ENCODE measurements around the gene SYNDIG1L.

Gene SYNDIG1L

GRCh38 chr14:74426202-74426582 lies at the start of gene SYNDIG1L:
SYNDIG1L (minus strand) TSS chr14:74426210; CDS start chr14:74409744, 16,466 bp downstream.
- Histone ChIP-seq H3K27me3 (ENCODE audit: control insufficient read depth, insufficient read depth, low read length) (peaks cover 40% of the 10 kb centered on the region), H3K4me3 (ENCODE audit: low read depth, low read length) (peak within 1 kb of the TSS; percentile 59), H3K27ac (ENCODE audit: low read depth, low read length) (no peak within 1 kb of the TSS), H3K9ac (ENCODE audit: low read length) (no peak within 1 kb of the TSS), H3K4me1 (ENCODE audit: control insufficient read depth, insufficient read depth, low read length) (peaks cover 27% of the 10 kb centered on the region), H3K36me3 (ENCODE audit: control insufficient read depth, insufficient read depth, low read length) (no peaks in the 10 kb centered on the region), H3K9me3 (ENCODE audit: control insufficient read depth, insufficient read depth, low read depth, low read length) (no peaks in the 10 kb centered on the region)

DNA sequence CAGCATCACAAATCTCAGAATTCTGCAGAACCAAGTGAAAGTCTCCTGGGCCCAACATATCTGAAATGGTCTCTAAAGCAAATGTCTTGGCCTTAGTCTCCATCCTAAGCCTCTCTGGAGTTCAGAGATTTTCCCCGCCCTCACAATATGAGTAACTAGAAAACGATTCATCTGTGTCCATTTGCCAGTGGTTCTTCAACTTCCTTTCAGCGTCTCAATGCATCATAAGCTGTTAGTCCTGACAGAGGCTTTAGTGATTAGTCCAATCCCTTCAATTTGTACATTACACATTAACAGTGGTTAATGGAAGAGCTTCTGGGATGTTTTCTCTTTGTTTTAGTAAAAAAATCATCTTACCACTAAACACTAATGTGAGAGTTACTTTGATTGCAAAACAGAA lies 49.7 kb upstream of the SYNDIG1L start:
- Histone ChIP-seq H3K27me3 (ENCODE audit: control insufficient read depth, insufficient read depth, low read length) (no peaks in the 10 kb centered on the region), H3K9ac (ENCODE audit: low read length) (no peak overlapping the region), H3K27ac (ENCODE audit: low read depth, low read length) (no peak overlapping the region), H3K9me3 (ENCODE audit: control insufficient read depth, insufficient read depth, low read depth, low read length) (no peaks in the 10 kb centered on the region), H3K4me1 (ENCODE audit: control insufficient read depth, insufficient read depth, low read length) (peaks cover 6% of the 10 kb centered on the region; the same call in 1 of the 2 replicates), H3K4me3 (ENCODE audit: low read depth, low read length) (no peak overlapping the region), H3K36me3 (ENCODE audit: control insufficient read depth, insufficient read depth, low read length) (peaks cover 49% of the 10 kb centered on the region)

DNA sequence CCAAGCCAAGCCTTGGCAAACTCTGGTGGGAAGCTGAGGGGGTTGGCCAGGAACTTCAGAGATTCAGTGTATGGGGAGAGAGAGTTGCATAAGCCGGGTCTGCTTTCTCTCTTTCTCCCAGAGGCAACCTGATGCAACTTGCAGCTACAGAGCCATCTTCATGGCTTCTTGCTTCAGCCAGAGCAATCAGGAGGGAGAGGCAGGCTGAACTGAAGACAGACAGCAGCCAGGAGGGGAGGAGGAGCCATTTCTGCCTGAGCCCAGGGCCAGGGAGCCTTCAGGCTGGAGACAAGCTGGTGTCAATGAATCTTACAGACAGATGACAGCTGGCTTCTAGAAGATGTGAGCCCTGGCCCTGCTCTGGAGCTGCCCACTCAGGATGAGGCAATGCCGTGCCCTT lies 48.4 kb upstream of the SYNDIG1L start:
- Histone ChIP-seq H3K9ac (ENCODE audit: low read length) (no peak overlapping the region), H3K4me3 (ENCODE audit: low read depth, low read length) (no peak overlapping the region), H3K9me3 (ENCODE audit: control insufficient read depth, insufficient read depth, low read depth, low read length) (no peaks in the 10 kb centered on the region), H3K36me3 (ENCODE audit: control insufficient read depth, insufficient read depth, low read length) (peaks cover 37% of the 10 kb centered on the region), H3K27me3 (ENCODE audit: control insufficient read depth, insufficient read depth, low read length) (no peaks in the 10 kb centered on the region), H3K4me1 (ENCODE audit: control insufficient read depth, insufficient read depth, low read length) (peaks cover 6% of the 10 kb centered on the region; the same call in 1 of the 2 replicates), H3K27ac (ENCODE audit: low read depth, low read length) (no peak overlapping the region)

DNA sequence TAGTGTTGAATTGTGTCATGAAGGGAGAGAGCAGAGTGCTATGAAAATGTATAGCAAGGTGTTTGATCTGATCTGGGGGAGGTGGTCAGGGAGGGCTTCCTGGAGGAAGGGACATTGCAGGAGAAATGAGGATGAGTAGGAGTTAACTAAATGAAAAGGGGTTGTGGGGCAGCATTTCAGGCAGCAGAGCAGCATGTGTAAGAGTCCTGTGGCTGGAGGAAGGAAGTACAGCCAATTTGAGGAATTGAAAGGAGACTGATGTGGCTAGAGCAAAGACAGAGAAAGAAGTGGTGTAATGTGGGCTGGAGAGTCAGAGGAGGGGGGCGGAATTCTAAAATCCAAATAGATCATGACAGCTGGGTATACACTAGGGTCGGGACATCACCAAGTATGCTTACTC lies 46.6 kb upstream of the SYNDIG1L start:
- no peak overlapping the region for H3K27ac ChIP-seq (ENCODE audit: low read depth, low read length)
- H3K9ac ChIP-seq (ENCODE audit: low read length): no peak overlapping the region
- H3K27me3 ChIP-seq (ENCODE audit: control insufficient read depth, insufficient read depth, low read length): no peaks in the 10 kb centered on the region
- H3K36me3 ChIP-seq (ENCODE audit: control insufficient read depth, insufficient read depth, low read length): peaks cover 23% of the 10 kb centered on the region
- no peak overlapping the region for H3K4me3 ChIP-seq (ENCODE audit: low read depth, low read length)
- H3K9me3 ChIP-seq (ENCODE audit: control insufficient read depth, insufficient read depth, low read depth, low read length): no peaks in the 10 kb centered on the region
- H3K4me1 ChIP-seq (ENCODE audit: control insufficient read depth, insufficient read depth, low read length): no peaks in the 10 kb centered on the region; the same call in 1 of the 2 replicates

GRCh38 chr14:74469548-74470518 lies 43.8 kb upstream of the SYNDIG1L start:
- H3K27me3 ChIP-seq (ENCODE audit: control insufficient read depth, insufficient read depth, low read length): no peaks in the 10 kb centered on the region
- H3K36me3 ChIP-seq (ENCODE audit: control insufficient read depth, insufficient read depth, low read length): peaks cover 14% of the 10 kb centered on the region
- no peak overlapping the region for H3K27ac ChIP-seq (ENCODE audit: low read depth, low read length)
- H3K4me1 ChIP-seq (ENCODE audit: control insufficient read depth, insufficient read depth, low read length): no peaks in the 10 kb centered on the region; the same call in 1 of the 2 replicates
- no peaks in the 10 kb centered on the region for H3K9me3 ChIP-seq (ENCODE audit: control insufficient read depth, insufficient read depth, low read depth, low read length)
- no peak overlapping the region for H3K9ac ChIP-seq (ENCODE audit: low read length)
- H3K4me3 ChIP-seq (ENCODE audit: low read depth, low read length): no peak overlapping the region

GRCh38 chr14:74468513-74468912 lies 42.5 kb upstream of the SYNDIG1L start:
- Histone ChIP-seq H3K9ac (ENCODE audit: low read length) (no peak overlapping the region), H3K4me1 (ENCODE audit: control insufficient read depth, insufficient read depth, low read length) (no peaks in the 10 kb centered on the region; the same call in 1 of the 2 replicates), H3K27ac (ENCODE audit: low read depth, low read length) (no peak overlapping the region), H3K27me3 (ENCODE audit: control insufficient read depth, insufficient read depth, low read length) (no peaks in the 10 kb centered on the region), H3K36me3 (ENCODE audit: control insufficient read depth, insufficient read depth, low read length) (peaks cover 3% of the 10 kb centered on the region), H3K9me3 (ENCODE audit: control insufficient read depth, insufficient read depth, low read depth, low read length) (no peaks in the 10 kb centered on the region), H3K4me3 (ENCODE audit: low read depth, low read length) (no peak overlapping the region)

GRCh38 chr14:74465335-74465734 lies 39.3 kb upstream of the SYNDIG1L start:
- no peak overlapping the region for H3K27ac ChIP-seq (ENCODE audit: low read depth, low read length)
- no peak overlapping the region for H3K4me3 ChIP-seq (ENCODE audit: low read depth, low read length)
- H3K4me1 ChIP-seq (ENCODE audit: control insufficient read depth, insufficient read depth, low read length): no peaks in the 10 kb centered on the region
- H3K9ac ChIP-seq (ENCODE audit: low read length): no peak overlapping the region
- no peaks in the 10 kb centered on the region for H3K27me3 ChIP-seq (ENCODE audit: control insufficient read depth, insufficient read depth, low read length)
- no peaks in the 10 kb centered on the region for H3K36me3 ChIP-seq (ENCODE audit: control insufficient read depth, insufficient read depth, low read length)
- no peaks in the 10 kb centered on the region for H3K9me3 ChIP-seq (ENCODE audit: control insufficient read depth, insufficient read depth, low read depth, low read length)

- no peaks in the 10 kb centered on the region for H3K27me3 ChIP-seq (ENCODE audit: control insufficient read depth, insufficient read depth, low read length)
- H3K27ac ChIP-seq (ENCODE audit: low read depth, low read length): no peak overlapping the region
- H3K36me3 ChIP-seq (ENCODE audit: control insufficient read depth, insufficient read depth, low read length): no peaks in the 10 kb centered on the region
- no peaks in the 10 kb centered on the region for H3K4me1 ChIP-seq (ENCODE audit: control insufficient read depth, insufficient read depth, low read length)
- H3K4me3 ChIP-seq (ENCODE audit: low read depth, low read length): no peak overlapping the region
- no peaks in the 10 kb centered on the region for H3K9me3 ChIP-seq (ENCODE audit: control insufficient read depth, insufficient read depth, low read depth, low read length)
- H3K9ac ChIP-seq (ENCODE audit: low read length): no peak overlapping the region
Measured at GRCh38 chr14:74464785-74465184, 38.8 kb upstream of the SYNDIG1L start.

- Histone ChIP-seq H3K4me3 (ENCODE audit: low read depth, low read length) (no peak overlapping the region), H3K9me3 (ENCODE audit: control insufficient read depth, insufficient read depth, low read depth, low read length) (no peaks in the 10 kb centered on the region), H3K27me3 (ENCODE audit: control insufficient read depth, insufficient read depth, low read length) (no peaks in the 10 kb centered on the region), H3K27ac (ENCODE audit: low read depth, low read length) (no peak overlapping the region), H3K36me3 (ENCODE audit: control insufficient read depth, insufficient read depth, low read length) (no peaks in the 10 kb centered on the region), H3K9ac (ENCODE audit: low read length) (no peak overlapping the region), H3K4me1 (ENCODE audit: control insufficient read depth, insufficient read depth, low read length) (no peaks in the 10 kb centered on the region)
Measured at GRCh38 chr14:74463697-74464096, 37.7 kb upstream of the SYNDIG1L start.

GRCh38 chr14:74462993-74463392 lies 37.0 kb upstream of the SYNDIG1L start:
- no peak overlapping the region for H3K9ac ChIP-seq (ENCODE audit: low read length)
- no peaks in the 10 kb centered on the region for H3K4me1 ChIP-seq (ENCODE audit: control insufficient read depth, insufficient read depth, low read length)
- no peaks in the 10 kb centered on the region for H3K9me3 ChIP-seq (ENCODE audit: control insufficient read depth, insufficient read depth, low read depth, low read length)
- H3K4me3 ChIP-seq (ENCODE audit: low read depth, low read length): no peak overlapping the region
- H3K36me3 ChIP-seq (ENCODE audit: control insufficient read depth, insufficient read depth, low read length): no peaks in the 10 kb centered on the region
- no peak overlapping the region for H3K27ac ChIP-seq (ENCODE audit: low read depth, low read length)
- no peaks in the 10 kb centered on the region for H3K27me3 ChIP-seq (ENCODE audit: control insufficient read depth, insufficient read depth, low read length)

GRCh38 chr14:74459976-74460375 lies 34.0 kb upstream of the SYNDIG1L start:
- Histone ChIP-seq H3K27me3 (ENCODE audit: control insufficient read depth, insufficient read depth, low read length) (no peaks in the 10 kb centered on the region), H3K4me1 (ENCODE audit: control insufficient read depth, insufficient read depth, low read length) (no peaks in the 10 kb centered on the region), H3K27ac (ENCODE audit: low read depth, low read length) (no peak overlapping the region), H3K36me3 (ENCODE audit: control insufficient read depth, insufficient read depth, low read length) (no peaks in the 10 kb centered on the region), H3K9ac (ENCODE audit: low read length) (no peak overlapping the region), H3K4me3 (ENCODE audit: low read depth, low read length) (no peak overlapping the region), H3K9me3 (ENCODE audit: control insufficient read depth, insufficient read depth, low read depth, low read length) (0 out of 2 replicates have a peak, but pooled peaks cover 2% of the 10 kb centered on the region)

Measured in HUES6 (cell line).